Brain microvascular endothelial cell (primary cell): ENCODE results near the gene NRG2.

Source experiments
- DNase-seq: peaks from one replicate; pipeline ENCODE4 v3.0.0-alpha.2; 2020
- H3K27ac ChIP-seq: fragments of 250-450 bp; sonication (Bioruptor Pico); 2 replicates; pipeline ENCODE4 v1.5.1; 2020; ENCODE audit warnings: mild to moderate bottlenecking, moderate library complexity
- H3K27me3 ChIP-seq: fragments of 250-450 bp; sonication (Bioruptor Pico); replicated peaks from 2 replicates; pipeline ENCODE4 v1.5.1; 2020; ENCODE audit warnings: mild to moderate bottlenecking
- H3K36me3 ChIP-seq: fragments of 250-450 bp; sonication (Bioruptor Pico); replicated peaks from 2 replicates; pipeline ENCODE4 v1.5.1; 2020; ENCODE audit warnings: mild to moderate bottlenecking
- H3K4me3 ChIP-seq: 2 replicates; pipeline ENCODE4 v1.5.1; 2011; ENCODE audit warnings: low read depth, mild to moderate bottlenecking, control low read depth, low read length, moderate library complexity
- CTCF ChIP-seq: IDR thresholded peaks from 2 replicates; pipeline ENCODE4 v1.5.1; 2011; ENCODE audit warnings: low read depth, mild to moderate bottlenecking, moderate library complexity, low read length, control low read depth, inconsistent platforms; ENCODE audit errors: missing control alignments
- in situ Hi-C: cut with HindIII; loops from 2 replicates; pipeline ENCODE4 v1.10.0; 2017; ENCODE audit warnings: low sequenced_read_pairs, low pct_ligation_motif_present

The NRG2 gene

GRCh38 chr5:140023611-140024191, 19.4 kb downstream of the NRG2 start:
- H3K27me3 ChIP-seq, result no peaks in the 10 kb centered on the region
- no peak for DNase-seq
- in situ Hi-C loops, result no loop called here
- no peak overlapping the region for H3K27ac ChIP-seq
- no peak overlapping the region for H3K4me3 ChIP-seq
- TF ChIP-seq CTCF, result no peak
- H3K36me3 ChIP-seq, result no peaks in the 10 kb centered on the region

GRCh38 chr5:140020601-140021177, 22.4 kb downstream of the NRG2 start:
- no peak for TF ChIP-seq CTCF
- in situ Hi-C loops, result no loop called here
- no peaks in the 10 kb centered on the region for H3K36me3 ChIP-seq
- H3K27ac ChIP-seq, result no peak overlapping the region
- peaks cover 2% of the 10 kb centered on the region for H3K27me3 ChIP-seq
- DNase-seq, result no peak
- H3K4me3 ChIP-seq, result no peak overlapping the region

DNA sequence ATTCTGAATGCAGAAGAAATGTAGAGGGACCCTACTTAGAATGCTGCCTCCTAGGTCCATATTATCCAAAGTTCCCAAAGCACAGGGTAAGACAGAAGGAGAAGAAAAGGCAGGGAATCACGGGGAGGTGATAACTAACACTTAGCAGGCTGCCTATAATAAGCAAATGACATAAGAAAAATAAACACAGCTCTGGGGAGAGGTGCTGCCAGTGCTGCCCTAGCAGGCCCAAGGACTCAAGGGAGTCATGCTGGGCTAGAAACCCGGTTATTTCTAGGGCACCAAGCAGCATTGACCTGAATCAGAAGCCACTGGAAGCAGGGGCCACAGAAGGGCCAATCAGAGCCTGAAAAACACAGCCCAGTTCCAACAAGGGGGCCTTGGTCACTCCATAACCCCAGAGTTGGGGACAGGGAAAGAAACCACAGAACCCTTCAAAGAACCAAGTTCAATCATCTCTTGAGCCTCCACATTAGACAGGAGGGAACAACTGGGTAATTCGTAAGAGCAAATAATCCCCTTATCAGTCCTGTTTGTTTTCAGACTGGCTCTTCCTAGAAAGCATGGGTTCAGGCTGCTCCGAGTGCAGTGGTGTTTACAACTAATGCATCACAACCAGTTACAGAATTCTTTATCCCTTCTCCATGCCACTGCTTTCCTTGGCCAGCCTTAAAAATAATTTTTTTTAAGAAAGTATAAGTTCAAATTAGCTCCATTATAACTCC, 24.0 kb downstream of the NRG2 start:
- in situ Hi-C loops, result no loop called here
- TF ChIP-seq CTCF, result no peak
- H3K4me3 ChIP-seq, result no peak overlapping the region
- peaks cover 3% of the 10 kb centered on the region for H3K27me3 ChIP-seq
- H3K36me3 ChIP-seq, result no peaks in the 10 kb centered on the region
- no peak overlapping the region for H3K27ac ChIP-seq
- DNase-seq, result no peak

DNA sequence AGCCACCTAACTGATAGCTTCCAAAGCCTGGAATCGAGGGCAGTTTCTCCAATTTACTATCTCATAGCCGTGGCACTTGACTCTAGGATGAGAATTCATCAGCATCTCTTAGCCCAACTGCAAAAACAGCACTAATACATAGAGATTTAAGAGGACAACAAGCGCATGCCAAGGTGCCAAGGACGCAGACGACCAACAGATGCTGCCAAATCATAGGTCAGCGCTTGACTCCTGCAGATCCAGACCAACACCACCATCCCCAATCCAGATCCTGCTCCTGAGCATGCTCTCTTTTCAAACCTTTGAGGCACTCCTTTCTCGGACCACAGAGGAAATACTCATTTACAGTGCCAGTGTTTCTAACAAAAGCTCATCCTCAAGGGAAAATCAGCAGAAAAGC, 24.6 kb downstream of the NRG2 start:
- peaks cover 4% of the 10 kb centered on the region for H3K27me3 ChIP-seq
- no peak for TF ChIP-seq CTCF
- in situ Hi-C loops, result no loop called here

DNA sequence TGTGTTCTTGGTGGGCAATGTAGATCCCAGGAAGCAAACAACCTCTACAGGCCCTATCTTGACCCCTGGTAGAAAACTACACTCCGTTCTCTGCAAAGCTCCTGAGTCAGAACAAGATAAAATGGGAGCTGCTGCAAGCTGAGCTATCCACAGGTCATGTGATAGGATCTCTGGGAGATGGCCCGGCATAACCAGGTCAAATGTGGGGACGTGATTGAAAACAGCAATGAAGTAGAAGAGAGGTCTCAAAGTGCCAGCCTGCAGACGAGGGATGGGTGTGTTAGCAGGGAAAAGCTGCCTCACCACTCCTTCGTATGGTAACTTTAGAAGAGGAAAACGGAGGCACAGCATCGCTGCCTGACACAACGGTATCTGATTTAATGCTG, 25.0 kb downstream of the NRG2 start:
- Histone ChIP-seq H3K36me3 (no peaks in the 10 kb centered on the region), H3K27me3 (peaks cover 4% of the 10 kb centered on the region), H3K4me3 (no peak overlapping the region), H3K27ac (no peak overlapping the region)
- DNase-seq, result no peak
- no peak for TF ChIP-seq CTCF
- in situ Hi-C loops, result no loop called here

More for the DNA sequence above, 24.6 kb downstream of the NRG2 start:
- DNase-seq, result no peak
- Histone ChIP-seq H3K36me3 (no peaks in the 10 kb centered on the region), H3K4me3 (no peak overlapping the region), H3K27ac (no peak overlapping the region)
